Mesenchymal stem cell (in vitro differentiated cells and primary cell): ENCODE data around the gene CCR7.
A peak's percentile ranks its signal among the peaks of the same experiment; 100 is the strongest.

Source experiments
- DNase-seq: peaks from one replicate; pipeline ENCODE4 v3.0.0-alpha.2; 2013
- H2AFZ ChIP-seq: one replicate; pipeline ENCODE4 v1.6.1; 2013; ENCODE audit warnings: low read depth, mild to moderate bottlenecking, control low read depth, inconsistent platforms, low read length, moderate library complexity
- H2AK5ac ChIP-seq: 2 replicates; pipeline ENCODE4 v1.6.1; 2013; ENCODE audit warnings: low read length, moderate library complexity, mild to moderate bottlenecking, inconsistent platforms; ENCODE audit not compliant: severe bottlenecking
- H2BK120ac ChIP-seq: one replicate; pipeline ENCODE4 v1.6.1; 2013; ENCODE audit warnings: low read depth, mild to moderate bottlenecking, inconsistent platforms, low read length, moderate library complexity
- H2BK12ac ChIP-seq, 2 experiments: one replicate each; pipeline ENCODE4 v1.6.1; 2013; ENCODE audit warnings: inconsistent platforms in 2 of 2, low read length in 2 of 2, mild to moderate bottlenecking in 2 of 2, moderate library complexity in 2 of 2, control low read depth in 1 of 2
- H2BK15ac ChIP-seq: one replicate; pipeline ENCODE4 v1.6.1; 2013; ENCODE audit warnings: mild to moderate bottlenecking, low read depth, inconsistent platforms; ENCODE audit not compliant: poor library complexity, severe bottlenecking
- H2BK5ac ChIP-seq: 2 replicates; pipeline ENCODE4 v1.6.1; 2013; ENCODE audit warnings: low read depth, mild to moderate bottlenecking, low read length, control low read depth, inconsistent platforms; ENCODE audit not compliant: poor library complexity, severe bottlenecking
- H3K14ac ChIP-seq, 2 experiments: one replicate each; pipeline ENCODE4 v1.6.1; 2013; ENCODE audit warnings: inconsistent platforms in 2 of 2, low read length in 2 of 2, control low read depth in 1 of 2, mild to moderate bottlenecking in 1 of 2, moderate library complexity in 1 of 2
- H3K18ac ChIP-seq, 2 experiments: one replicate each; pipeline ENCODE4 v1.6.1; 2013; ENCODE audit warnings: inconsistent platforms in 2 of 2, low read length in 2 of 2, control low read depth in 1 of 2, low read depth in 1 of 2, mild to moderate bottlenecking in 1 of 2
- H3K23ac ChIP-seq, 2 experiments: one replicate each; pipeline ENCODE4 v1.6.1; 2013; ENCODE audit warnings: inconsistent platforms in 2 of 2, low read length in 2 of 2, mild to moderate bottlenecking in 2 of 2, moderate library complexity in 2 of 2, control low read depth in 1 of 2
- H3K27ac ChIP-seq: 2 replicates; pipeline ENCODE4 v1.5.1; 2013; ENCODE audit warnings: mild to moderate bottlenecking, moderate library complexity, low read length, control low read depth, inconsistent platforms; ENCODE audit not compliant: poor library complexity, severe bottlenecking
- H3K27me3 ChIP-seq, 2 experiments: 2 replicates each; pipeline versions ENCODE4 v1.6.1 to v1.7.0; 2013; ENCODE audit warnings: low read length in 2 of 2, mild to moderate bottlenecking in 2 of 2, moderate library complexity in 2 of 2, control low read depth in 1 of 2, inconsistent platforms in 1 of 2; ENCODE audit not compliant: control insufficient read depth in 1 of 2, insufficient read depth in 1 of 2
- H3K36me3 ChIP-seq, 2 experiments: 2 replicates each; pipeline versions ENCODE4 v1.6.1 to v1.7.0; 2013; ENCODE audit warnings: low read length in 2 of 2, control low read depth in 1 of 2, inconsistent platforms in 1 of 2, low read depth in 1 of 2, mild to moderate bottlenecking in 1 of 2; ENCODE audit not compliant: insufficient read depth in 2 of 2, control insufficient read depth in 1 of 2
- H3K4ac ChIP-seq, 2 experiments: one replicate each; pipeline ENCODE4 v1.6.1; 2013; ENCODE audit warnings: inconsistent platforms in 2 of 2, low read length in 2 of 2, mild to moderate bottlenecking in 2 of 2, moderate library complexity in 2 of 2, control low read depth in 1 of 2, low read depth in 1 of 2
- H3K4me1 ChIP-seq: 2 replicates; pipeline ENCODE4 v1.6.1; 2013; ENCODE audit warnings: low read depth, low read length, control low read depth; ENCODE audit not compliant: control insufficient read depth, insufficient read depth
- H3K4me2 ChIP-seq: 2 replicates; pipeline ENCODE4 v1.6.1; 2013; ENCODE audit warnings: low read length, mild to moderate bottlenecking, inconsistent platforms; ENCODE audit not compliant: poor library complexity, severe bottlenecking
- H3K4me3 ChIP-seq, 2 experiments: 2 replicates each; pipeline versions ENCODE4 v1.5.1 to v1.7.0; 2013; ENCODE audit warnings: low read length in 2 of 2, mild to moderate bottlenecking in 2 of 2, control low read depth in 1 of 2, low read depth in 1 of 2; ENCODE audit not compliant: insufficient read depth in 1 of 2
- H3K79me1 ChIP-seq: replicated peaks from 2 replicates; pipeline ENCODE4 v1.6.1; 2013; ENCODE audit warnings: mild to moderate bottlenecking, control low read depth, low read length, inconsistent platforms; ENCODE audit not compliant: poor library complexity, severe bottlenecking
- H3K9ac ChIP-seq: 2 replicates; pipeline ENCODE4 v1.7.0; 2013; ENCODE audit warnings: mild to moderate bottlenecking, low read length, moderate library complexity
- H3K9me3 ChIP-seq: 2 replicates; pipeline ENCODE4 v1.7.0; 2013; ENCODE audit warnings: mild to moderate bottlenecking, low read length; ENCODE audit not compliant: control insufficient read depth
- H4K8ac ChIP-seq: one replicate; pipeline ENCODE4 v1.6.1; 2013; ENCODE audit warnings: inconsistent platforms, mild to moderate bottlenecking, low read length, moderate library complexity
- H4K91ac ChIP-seq: one replicate; pipeline ENCODE4 v1.6.1; 2013; ENCODE audit warnings: mild to moderate bottlenecking, low read length, inconsistent platforms
- WGBS: methylation state at CpG from one replicate; pipeline ENCODE4 v1.1.7; 2013; ENCODE audit warnings: mixed read lengths; 5-methylcytosine and 5-hydroxymethylcytosine counted together

CCR7 gene

DNA sequence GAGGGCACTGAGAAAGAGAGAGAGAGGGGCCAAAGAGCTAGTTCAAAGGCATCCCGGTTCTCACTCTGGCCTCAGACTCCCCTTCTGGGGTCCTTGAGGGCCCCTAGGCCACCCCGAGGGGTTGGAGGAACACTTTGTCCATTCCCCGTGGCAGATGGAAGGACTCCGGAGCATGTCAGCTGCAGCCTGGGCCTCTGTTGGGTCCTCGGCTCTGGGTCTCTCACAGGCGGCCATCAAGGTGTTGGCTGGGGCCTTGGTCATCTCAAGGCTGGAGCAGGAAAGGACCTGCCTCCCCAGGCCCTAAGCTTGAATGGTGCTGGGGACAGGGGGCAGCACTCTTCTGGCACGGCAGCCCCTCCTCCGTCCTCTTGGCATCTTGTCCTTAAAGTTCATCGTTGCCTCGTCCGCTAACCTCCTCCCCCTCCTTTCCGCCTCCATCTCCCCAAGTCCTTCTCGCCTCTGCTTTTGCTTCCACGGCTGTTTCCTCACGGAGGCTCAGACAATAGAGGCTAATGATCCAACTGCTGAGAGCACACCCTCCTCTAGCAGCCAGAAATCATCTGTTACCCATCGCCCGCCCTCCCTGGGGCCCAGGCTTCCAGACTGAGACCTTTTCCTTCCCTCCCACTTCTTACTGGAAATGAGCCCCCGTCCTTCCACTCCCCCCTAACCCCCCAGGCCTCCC lies 23.3 kb downstream of the CCR7 start:
- 79% methylated on average over 18 of the region's 18 CpGs for WGBS
- peak overlapping the region; percentile 97 for H4K91ac ChIP-seq
- H2AK5ac ChIP-seq = peak overlapping the region; percentile 34

DNA sequence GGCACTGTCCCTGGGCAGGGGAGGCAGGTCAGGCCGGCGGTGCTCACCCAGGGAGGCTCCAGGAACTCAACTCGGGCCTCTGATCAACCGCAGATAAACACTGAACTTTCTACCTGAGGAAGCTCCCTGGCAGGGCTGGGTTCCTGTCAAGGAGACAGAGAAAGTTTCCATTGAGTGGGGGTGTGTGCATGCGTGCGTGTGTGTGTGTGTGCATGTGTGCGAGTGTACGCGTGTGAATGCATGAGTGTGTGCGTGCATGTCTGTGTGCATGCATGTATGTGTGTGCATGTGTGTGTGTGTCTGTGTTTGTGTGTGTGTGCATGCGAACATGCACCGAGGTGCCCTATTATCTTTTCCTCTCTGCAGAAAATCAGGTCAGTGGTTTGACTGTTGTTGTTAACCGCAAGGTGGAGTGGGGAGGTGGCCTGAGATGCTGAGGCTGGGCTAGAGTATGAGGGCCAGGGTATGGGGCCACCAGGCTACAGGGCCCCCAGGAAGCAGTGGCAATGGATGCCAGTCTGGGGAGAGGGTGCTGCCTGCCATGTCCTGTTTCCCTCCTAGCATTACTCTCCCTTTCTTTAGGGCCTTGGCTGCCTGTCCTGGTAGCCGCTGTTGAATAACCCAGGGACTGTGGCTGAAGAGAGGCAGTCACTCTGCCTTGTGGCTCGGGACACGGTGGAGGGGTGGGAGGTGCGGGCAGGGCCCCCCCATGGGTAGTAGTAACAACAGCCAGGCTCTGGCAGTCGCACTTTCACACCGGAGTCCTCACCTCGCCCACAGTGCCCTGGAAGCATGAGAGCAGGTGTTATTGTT lies 24.0 kb downstream of the CCR7 start:
- H3K18ac ChIP-seq = peak overlapping the region; percentile 82 to 88
- H3K9ac ChIP-seq = peak overlapping the region; percentile 81
- H2AK5ac ChIP-seq = no peak overlapping the region
- H3K36me3 ChIP-seq = no peaks in the 10 kb centered on the region
- peak overlapping the region; percentile 93 for H2BK120ac ChIP-seq
- H2BK15ac ChIP-seq = peak overlapping the region; percentile 73
- peak overlapping the region; percentile 86 for H4K8ac ChIP-seq
- no peaks in the 10 kb centered on the region for H3K79me1 ChIP-seq
- H3K9me3 ChIP-seq = no peaks in the 10 kb centered on the region
- H3K23ac ChIP-seq = no peak overlapping the region
- H3K4me1 ChIP-seq = peaks cover 40% of the 10 kb centered on the region
- no peak overlapping the region for H3K27ac ChIP-seq
- DNase-seq = no peak
- H3K4me2 ChIP-seq = no peak overlapping the region
- peak overlapping the region; percentile 42 to 62 for H3K4ac ChIP-seq
- peak overlapping the region; percentile 77 to 97 for H2BK12ac ChIP-seq
- peak overlapping the region; percentile 97 for H4K91ac ChIP-seq
- H3K27me3 ChIP-seq = no peaks in the 10 kb centered on the region
- H2AFZ ChIP-seq = no peak overlapping the region
- peak overlapping the region in 1 of 2 experiments; percentile 64 for H3K14ac ChIP-seq
- H2BK5ac ChIP-seq = no peak overlapping the region
- H3K4me3 ChIP-seq = peak overlapping the region in 1 of 2 experiments; percentile 19
- WGBS = 95% methylated on average over 20 of the region's 20 CpGs

More for the DNA sequence above, 23.3 kb downstream of the CCR7 start:
- Histone ChIP-seq H2BK12ac (peak overlapping the region; percentile 57 to 97), H3K9ac (peak overlapping the region; percentile 81), H2AFZ (no peak overlapping the region), H3K4ac (peak overlapping the region; percentile 42 to 62), H3K18ac (peak overlapping the region; percentile 82 to 88), H3K4me3 (peak overlapping the region in 1 of 2 experiments; percentile 19), H2BK120ac (peak overlapping the region; percentile 93), H3K27me3 (no peaks in the 10 kb centered on the region), H2BK5ac (no peak overlapping the region), H3K4me1 (peaks cover 34% of the 10 kb centered on the region), H3K27ac (peak overlapping the region; percentile 19), H3K14ac (peak overlapping the region in 1 of 2 experiments; percentile 81), H4K8ac (peak overlapping the region; percentile 86), H3K9me3 (no peaks in the 10 kb centered on the region), H3K79me1 (no peaks in the 10 kb centered on the region), H2BK15ac (peak overlapping the region; percentile 73), H3K4me2 (no peak overlapping the region), H3K36me3 (no peaks in the 10 kb centered on the region), H3K23ac (peak overlapping the region in 1 of 2 experiments; percentile 9)
- no peak for DNase-seq

DNA sequence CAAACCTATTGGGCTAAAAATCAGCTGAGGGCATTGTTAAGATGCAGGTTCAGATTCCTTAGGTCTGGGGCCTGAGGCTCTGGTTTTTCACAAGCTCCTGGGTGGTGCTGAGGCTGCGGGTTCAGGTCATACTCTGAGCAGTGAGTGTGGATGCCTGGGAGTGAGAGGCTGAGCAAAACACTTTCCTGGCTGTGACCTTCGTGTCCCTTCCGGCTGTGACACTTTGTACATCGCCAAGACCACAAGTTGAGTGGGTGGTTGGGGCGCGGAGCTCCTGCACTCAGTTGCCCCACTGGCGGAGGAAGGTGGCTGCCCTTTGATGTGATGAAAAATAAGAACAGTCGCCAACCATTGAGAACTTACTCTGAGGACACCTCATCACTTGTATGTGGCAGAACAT lies 24.8 kb downstream of the CCR7 start:
- no peaks in the 10 kb centered on the region for H3K36me3 ChIP-seq
- H3K4me3 ChIP-seq = no peak overlapping the region
- H3K14ac ChIP-seq = no peak overlapping the region
- H2BK15ac ChIP-seq = peak overlapping the region; percentile 92
- H4K8ac ChIP-seq = peak overlapping the region; percentile 8
- no peak overlapping the region for H3K27ac ChIP-seq
- H4K91ac ChIP-seq = no peak overlapping the region
- H2BK5ac ChIP-seq = no peak overlapping the region
- no peak overlapping the region for H2AK5ac ChIP-seq
- H3K27me3 ChIP-seq = no peaks in the 10 kb centered on the region
- H2BK12ac ChIP-seq = peak overlapping the region; percentile 44 to 87
- H2AFZ ChIP-seq = no peak overlapping the region
- H3K9me3 ChIP-seq = no peaks in the 10 kb centered on the region
- peaks cover 40% of the 10 kb centered on the region for H3K4me1 ChIP-seq
- no peak overlapping the region for H3K4ac ChIP-seq
- no peaks in the 10 kb centered on the region for H3K79me1 ChIP-seq
- no peak overlapping the region for H3K23ac ChIP-seq
- no peak overlapping the region for H2BK120ac ChIP-seq
- peak overlapping the region; percentile 1 for H3K9ac ChIP-seq
- WGBS = 91% methylated on average over 8 of the region's 8 CpGs
- H3K4me2 ChIP-seq = no peak overlapping the region
- DNase-seq = no peak
- peak overlapping the region in 1 of 2 experiments; percentile 53 for H3K18ac ChIP-seq
